ENCODE measurements around the gene LRRC3B.
"Not testable (repeated sequence)": the region's sequence is repeated elsewhere in the genome, so short reads cannot be mapped to it uniquely, and the experiment has no call there.

Gene LRRC3B

GRCh38 chr3:26622621-26623418 is at the start of gene LRRC3B:
TSS of gene LRRC3B (plus strand) at chr3:26622772. CDS start at chr3:26709673, 86,901 bp downstream.
- no peak for DNase-seq (ENCODE audit: low read depth in 2 of 2)

GRCh38 chr3:26574766-26575165 is 47.8 kb upstream of the LRRC3B start:
- DNase-seq (ENCODE audit: low read depth in 2 of 2) = no peak

- DNase-seq (ENCODE audit: low read depth in 2 of 2) = no peak
Measured at GRCh38 chr3:26579116-26579515, 43.5 kb upstream of the LRRC3B start.

GRCh38 chr3:26587571-26587970 is 35.0 kb upstream of the LRRC3B start:
- DNase-seq (ENCODE audit: low read depth in 2 of 2) = no peak

GRCh38 chr3:26588931-26589330 is 33.6 kb upstream of the LRRC3B start:
- no peak for DNase-seq (ENCODE audit: low read depth in 2 of 2)

GRCh38 chr3:26589678-26590077 is 32.9 kb upstream of the LRRC3B start:
- no peak for DNase-seq (ENCODE audit: low read depth in 2 of 2)

GRCh38 chr3:26590919-26591484 is 31.6 kb upstream of the LRRC3B start:
- no peak for DNase-seq (ENCODE audit: low read depth in 2 of 2)

GRCh38 chr3:26591926-26592325 is 30.6 kb upstream of the LRRC3B start:
- DNase-seq (ENCODE audit: low read depth in 2 of 2) = no peak

- no peak for DNase-seq (ENCODE audit: low read depth in 2 of 2)
Measured at GRCh38 chr3:26592451-26592850, 30.1 kb upstream of the LRRC3B start.

GRCh38 chr3:26596335-26596734 is 26.2 kb upstream of the LRRC3B start:
- DNase-seq (ENCODE audit: low read depth in 2 of 2) = no peak

- DNase-seq (ENCODE audit: low read depth in 2 of 2) = not testable (repeated sequence)
Measured at GRCh38 chr3:26603311-26603710, 19.3 kb upstream of the LRRC3B start.

- not testable (repeated sequence) for DNase-seq (ENCODE audit: low read depth in 2 of 2)
Measured at GRCh38 chr3:26603771-26604170, 18.8 kb upstream of the LRRC3B start.

GRCh38 chr3:26614006-26614685 is 8.4 kb upstream of the LRRC3B start:
- DNase-seq (ENCODE audit: low read depth in 2 of 2) = no peak

GRCh38 chr3:26621176-26621575 is 1.4 kb upstream of the LRRC3B start:
- no peak for DNase-seq (ENCODE audit: low read depth in 2 of 2)

- no peak for DNase-seq (ENCODE audit: low read depth in 2 of 2)
Measured at GRCh38 chr3:26621906-26622620, 509 bp upstream of the LRRC3B start.

- DNase-seq (ENCODE audit: low read depth in 2 of 2) = no peak
Measured at GRCh38 chr3:26623419-26624208, 1.0 kb downstream of the LRRC3B start.

- no peak for DNase-seq (ENCODE audit: low read depth in 2 of 2)
Measured at GRCh38 chr3:26624209-26624765, 1.7 kb downstream of the LRRC3B start.

GRCh38 chr3:26625187-26625586 is 2.6 kb downstream of the LRRC3B start:
- DNase-seq (ENCODE audit: low read depth in 2 of 2) = no peak

- no peak for DNase-seq (ENCODE audit: low read depth in 2 of 2)
Measured at GRCh38 chr3:26627080-26627479, 4.5 kb downstream of the LRRC3B start.

GRCh38 chr3:26628915-26629314 is 6.3 kb downstream of the LRRC3B start:
- no peak for DNase-seq (ENCODE audit: low read depth in 2 of 2)
